Epidermal melanocyte (primary cell): ENCODE results near the gene CLDN15.
"Not testable (repeated sequence)": the region's sequence is repeated elsewhere in the genome, so short reads cannot be mapped to it uniquely, and the experiment has no call there.

ENCODE experiments used
- DNase-seq: peaks from one replicate; pipeline ENCODE4 v3.0.0; 2011; ENCODE audit warnings: low spot score; ENCODE audit not compliant: insufficient read length

Gene CLDN15

GRCh38 chr7:101222275-101222830 lies 15.2 kb downstream of the CLDN15 start:
- no peak for DNase-seq

GRCh38 chr7:101220295-101220694 lies 17.3 kb downstream of the CLDN15 start:
- DNase-seq: no peak

- DNase-seq: no peak
Measured at GRCh38 chr7:101218236-101219125, 19.1 kb downstream of the CLDN15 start.

GRCh38 chr7:101217388-101218235 lies 20.0 kb downstream of the CLDN15 start, which contains the start of the genes PLOD3 and ZNHIT1:
TSS of gene PLOD3 (minus strand) at chr7:101217581. CDS start at chr7:101217274, 307 bp downstream.
TSS of gene ZNHIT1 (plus strand) at chr7:101218165. CDS start at chr7:101218196, 31 bp downstream.
- DNase-seq: peak; percentile 100

- no peak for DNase-seq
Measured at GRCh38 chr7:101216860-101217387, 20.7 kb downstream of the CLDN15 start.

- no peak for DNase-seq
Measured at GRCh38 chr7:101216001-101216859, 21.4 kb downstream of the CLDN15 start.

- no peak for DNase-seq
Measured at GRCh38 chr7:101212014-101212413, 25.6 kb downstream of the CLDN15 start.

- no peak for DNase-seq
Measured at GRCh38 chr7:101211501-101211900, 26.1 kb downstream of the CLDN15 start.

- no peak for DNase-seq
Measured at GRCh38 chr7:101210143-101210542, 27.5 kb downstream of the CLDN15 start.

GRCh38 chr7:101208794-101209193 lies 28.8 kb downstream of the CLDN15 start:
- DNase-seq: no peak

GRCh38 chr7:101207459-101207858 lies 30.1 kb downstream of the CLDN15 start:
- DNase-seq: no peak

GRCh38 chr7:101206665-101207042 lies 30.9 kb downstream of the CLDN15 start:
- DNase-seq: no peak

GRCh38 chr7:101205901-101206664 lies 31.5 kb downstream of the CLDN15 start:
- DNase-seq: no peak

GRCh38 chr7:101203740-101204738 lies 33.6 kb downstream of the CLDN15 start:
- not testable (repeated sequence) for DNase-seq

GRCh38 chr7:101202603-101202918 lies 35.0 kb downstream of the CLDN15 start:
- DNase-seq: no peak

- no peak for DNase-seq
Measured at GRCh38 chr7:101201695-101202602, 35.7 kb downstream of the CLDN15 start.

GRCh38 chr7:101200862-101201599 lies 36.6 kb downstream of the CLDN15 start, which contains the start of gene MOGAT3:
TSS of gene MOGAT3 (minus strand) at chr7:101201036. CDS start at chr7:101200854, 182 bp downstream.
- DNase-seq: no peak
